NT2/D1 (cell line): Measurements from ENCODE around the gene ANTXR2.
A peak's percentile ranks its signal among the peaks of the same experiment; 100 is the strongest.

ENCODE experiments used
- DNase-seq: peaks from one replicate; pipeline ENCODE4 v3.0.0-alpha.2; 2011; ENCODE audit warnings: low read depth, low spot score
- H3K27me3 ChIP-seq: 2 replicates; pipeline ENCODE4 v1.6.0; 2011; ENCODE audit warnings: mild to moderate bottlenecking; ENCODE audit not compliant: insufficient read length, insufficient read depth
- H3K36me3 ChIP-seq: 2 replicates; pipeline ENCODE4 v1.6.1; 2011; ENCODE audit warnings: mild to moderate bottlenecking, low read length, mixed read lengths; ENCODE audit not compliant: insufficient read depth, insufficient read length
- H3K4me1 ChIP-seq: 2 replicates; pipeline ENCODE4 v1.5.1; 2011; ENCODE audit not compliant: insufficient read depth, insufficient read length
- H3K4me3 ChIP-seq: 2 replicates; pipeline ENCODE4 v1.5.1; 2011; ENCODE audit warnings: low read depth; ENCODE audit not compliant: insufficient read length
- H3K9ac ChIP-seq: 2 replicates; pipeline ENCODE4 v1.6.0; 2011; ENCODE audit warnings: low read depth; ENCODE audit not compliant: insufficient read length
- H3K9me3 ChIP-seq: 2 replicates; pipeline ENCODE4 v1.5.1; 2011; ENCODE audit warnings: mild to moderate bottlenecking, low read length; ENCODE audit not compliant: insufficient read depth
- SUZ12 ChIP-seq: IDR thresholded peaks from 2 replicates; pipeline ENCODE4 v1.6.1; 2011; ENCODE audit not compliant: insufficient read length, insufficient read depth; ENCODE audit errors: extremely low read depth
- YY1 ChIP-seq: IDR thresholded peaks from 2 replicates; pipeline ENCODE4 v1.6.1; 2011; ENCODE audit not compliant: insufficient read length, insufficient read depth
- ZNF274 ChIP-seq: IDR thresholded peaks from 2 replicates; pipeline ENCODE4 v1.6.1; 2011; ENCODE audit warnings: mild to moderate bottlenecking, low read depth, low read length

The ANTXR2 gene

DNA sequence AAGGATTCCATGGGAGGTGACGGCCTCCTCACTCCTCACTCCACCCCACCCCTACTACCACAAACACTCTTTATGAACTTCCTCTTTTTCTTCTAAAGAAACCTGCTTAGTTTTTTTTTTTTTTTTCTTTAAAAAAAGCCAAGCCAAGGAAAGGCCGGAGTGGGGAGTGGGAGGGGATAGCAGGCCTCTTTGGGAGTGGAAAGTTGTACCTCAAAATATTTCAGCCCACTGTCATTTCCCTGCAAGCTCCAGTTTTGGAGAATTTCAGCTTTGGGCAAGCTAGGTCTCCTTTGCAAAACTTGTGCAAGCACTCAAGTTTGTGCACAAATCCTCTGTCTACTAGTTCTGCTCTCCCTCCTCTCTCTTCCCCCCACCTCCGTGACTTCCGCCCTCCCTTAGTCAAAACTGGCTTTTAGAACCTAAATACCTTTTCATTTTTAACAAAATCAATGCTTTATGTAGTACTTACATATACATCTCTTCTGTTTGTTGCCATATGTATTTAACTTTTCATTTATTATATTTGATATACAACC, 512 bp upstream of the ANTXR2 start:
- Histone ChIP-seq H3K9me3 (no peaks in the 10 kb centered on the region), H3K4me1 (no peaks in the 10 kb centered on the region), H3K27me3 (no peaks in the 10 kb centered on the region), H3K36me3 (peaks cover 8% of the 10 kb centered on the region), H3K4me3 (peak overlapping the region; percentile 72), H3K9ac (peak overlapping the region; percentile 82)
- no peak for DNase-seq
- TF ChIP-seq SUZ12 (no peak), YY1 (no peak), ZNF274 (no peak)

GRCh38 chr4:80072228-80072743, 743 bp downstream of the ANTXR2 start:
- H3K4me3 ChIP-seq = peak overlapping the region; percentile 72
- H3K9me3 ChIP-seq = no peaks in the 10 kb centered on the region
- peak; percentile 38 for DNase-seq
- no peaks in the 10 kb centered on the region for H3K4me1 ChIP-seq
- H3K27me3 ChIP-seq = no peaks in the 10 kb centered on the region
- peaks cover 12% of the 10 kb centered on the region for H3K36me3 ChIP-seq
- peak overlapping the region; percentile 82 for H3K9ac ChIP-seq
- no peak for TF ChIP-seq ZNF274

- peak overlapping the region; percentile 42 for H3K9ac ChIP-seq
- TF ChIP-seq SUZ12 (no peak), YY1 (no peak), ZNF274 (no peak)
- DNase-seq = peak; percentile 2
- peak overlapping the region; percentile 72 for H3K4me3 ChIP-seq
- no peaks in the 10 kb centered on the region for H3K9me3 ChIP-seq
- no peaks in the 10 kb centered on the region for H3K4me1 ChIP-seq
- H3K36me3 ChIP-seq = peaks cover 13% of the 10 kb centered on the region
- H3K27me3 ChIP-seq = no peaks in the 10 kb centered on the region
Measured at GRCh38 chr4:80071604-80072227, 1.3 kb downstream of the ANTXR2 start.

- Histone ChIP-seq H3K4me3 (no peak overlapping the region), H3K4me1 (no peaks in the 10 kb centered on the region), H3K36me3 (peaks cover 13% of the 10 kb centered on the region), H3K9me3 (no peaks in the 10 kb centered on the region), H3K9ac (no peak overlapping the region), H3K27me3 (no peaks in the 10 kb centered on the region)
- no peak for DNase-seq
- TF ChIP-seq YY1 (no peak), SUZ12 (no peak), ZNF274 (no peak)
Measured at GRCh38 chr4:80070880-80071603, 2.0 kb downstream of the ANTXR2 start.

- Histone ChIP-seq H3K4me1 (no peaks in the 10 kb centered on the region), H3K9ac (no peak overlapping the region), H3K36me3 (peaks cover 13% of the 10 kb centered on the region), H3K9me3 (no peaks in the 10 kb centered on the region), H3K27me3 (no peaks in the 10 kb centered on the region), H3K4me3 (no peak overlapping the region)
- DNase-seq = no peak
- TF ChIP-seq ZNF274 (no peak), YY1 (no peak), SUZ12 (no peak)
Measured at GRCh38 chr4:80069837-80070731, 2.9 kb downstream of the ANTXR2 start.

DNA sequence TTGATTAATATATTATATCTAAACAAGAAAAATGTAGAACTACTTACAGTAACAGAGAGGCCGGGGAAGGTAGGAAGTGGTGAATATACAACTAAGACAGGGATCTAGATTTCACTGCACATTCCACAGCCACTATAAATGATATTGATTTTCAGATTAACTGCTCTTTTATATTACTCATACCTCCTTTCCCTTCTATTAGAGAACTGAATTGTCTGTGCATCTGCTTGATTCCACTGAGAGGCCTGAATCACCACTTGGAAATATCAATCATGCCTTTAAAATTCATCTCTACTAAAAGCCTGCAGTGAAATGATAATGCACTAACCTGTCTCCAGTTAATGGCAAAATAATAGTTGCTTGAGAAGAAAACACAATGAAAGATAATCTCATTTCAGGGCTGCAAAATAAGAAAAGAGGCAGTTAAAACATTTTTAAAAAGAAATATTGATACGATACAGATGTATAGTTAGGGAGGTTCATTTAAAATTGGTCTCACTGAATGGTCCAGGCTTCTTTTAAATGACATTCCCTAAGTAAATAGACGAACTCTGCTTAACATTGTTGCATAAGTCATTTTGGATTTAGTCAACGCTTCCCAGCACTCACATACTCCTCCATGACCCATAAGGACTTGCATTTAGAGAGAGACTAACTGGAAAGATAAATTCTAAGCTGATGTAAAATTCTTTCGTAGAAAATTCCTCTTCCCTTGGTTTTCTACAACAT, 3.8 kb downstream of the ANTXR2 start:
- no peak overlapping the region for H3K4me3 ChIP-seq
- no peaks in the 10 kb centered on the region for H3K9me3 ChIP-seq
- no peaks in the 10 kb centered on the region for H3K4me1 ChIP-seq
- no peak for TF ChIP-seq SUZ12
- no peak overlapping the region for H3K9ac ChIP-seq
- no peak for DNase-seq
- peaks cover 13% of the 10 kb centered on the region for H3K36me3 ChIP-seq
- no peaks in the 10 kb centered on the region for H3K27me3 ChIP-seq

- Histone ChIP-seq H3K27me3 (no peaks in the 10 kb centered on the region), H3K9ac (no peak overlapping the region), H3K4me1 (no peaks in the 10 kb centered on the region), H3K4me3 (no peak overlapping the region), H3K9me3 (no peaks in the 10 kb centered on the region), H3K36me3 (peaks cover 18% of the 10 kb centered on the region)
- TF ChIP-seq YY1 (no peak), SUZ12 (no peak), ZNF274 (no peak)
- no peak for DNase-seq
Measured at GRCh38 chr4:80065601-80066000, 7.4 kb downstream of the ANTXR2 start.
